CD4-positive, alpha-beta T cell (primary cell): ENCODE measurements around the gene CRIP2. TPM values are rescaled to one million over a fixed set of nuclear protein-coding genes. Genes with fewer than 3 reads are reported as not detected.

Experiments
- ATAC-seq: fragments of 200-7000 bp; cut with Tn5 transposase; one replicate; pipeline ENCODE4 v1.10.0; 2022; ENCODE audit warnings: mild to moderate bottlenecking; ENCODE audit not compliant: poor library complexity
- CTCF ChIA-PET: fragments of 350-600 bp; sonication (Branson Sonifier 250); formaldehyde crosslinking; loops from one replicate; lab custom pipeline; 2021; ENCODE audit warnings: antibody characterized with exemption, inconsistent platforms; lab: Charles Lee
- POLR2A ChIA-PET: fragments of 350-600 bp; sonication (Branson Sonifier 250); formaldehyde crosslinking; loops from one replicate; lab custom pipeline; 2021; ENCODE audit warnings: antibody characterized with exemption, inconsistent platforms; lab: Charles Lee
- DNase-seq, 14 experiments: peaks; one replicate each; pipeline ENCODE4 v3.0.0-alpha.2; 2013 to 2020; ENCODE audit warnings: mixed read lengths in 2 of 14
- H3K27ac ChIP-seq, 2 donors: one replicate each; pipeline versions ENCODE4 v1.5.1 to v1.7.0; 2013; ENCODE audit warnings: low read length in 2 of 2, low read depth in 1 of 2, mild to moderate bottlenecking in 1 of 2
- H3K27me3 ChIP-seq, 2 experiments: 1 replicate in 1 of 2; 2 replicates in 1 of 2; pipeline versions ENCODE4 v1.6.1 to v1.7.0; 2013; ENCODE audit warnings: low read length in 2 of 2, control low read depth in 1 of 2, mild to moderate bottlenecking in 1 of 2, moderate library complexity in 1 of 2; ENCODE audit not compliant: insufficient read depth in 2 of 2, control insufficient read depth in 1 of 2
- H3K36me3 ChIP-seq: one replicate; pipeline ENCODE4 v1.6.1; 2013; ENCODE audit warnings: low read length, control low read depth; ENCODE audit not compliant: insufficient read depth
- H3K4me1 ChIP-seq: one replicate; pipeline ENCODE4 v1.6.1; 2013; ENCODE audit warnings: low read length, control low read depth; ENCODE audit not compliant: insufficient read depth
- H3K4me3 ChIP-seq: one replicate; pipeline ENCODE4 v1.5.1; 2013; ENCODE audit warnings: mild to moderate bottlenecking, low read length, moderate library complexity
- H3K9me3 ChIP-seq, 2 experiments: 1 replicate in 1 of 2; 2 replicates in 1 of 2; pipeline versions ENCODE4 v1.6.1 to v1.7.0; 2013; ENCODE audit warnings: low read length in 2 of 2, mild to moderate bottlenecking in 2 of 2, control low read depth in 1 of 2, moderate library complexity in 1 of 2; ENCODE audit not compliant: control insufficient read depth in 1 of 2, insufficient read depth in 1 of 2
- H3K27ac Mint-ChIP-seq: one replicate; pipeline ENCODE4 v1.8.0; 2020; ENCODE audit warnings: mixed read lengths
- H3K27me3 Mint-ChIP-seq: one replicate; pipeline ENCODE4 v1.8.0; 2021; ENCODE audit warnings: mixed read lengths
- H3K36me3 Mint-ChIP-seq: one replicate; pipeline ENCODE4 v1.8.0; 2021; ENCODE audit warnings: low read depth, mixed read lengths
- H3K4me1 Mint-ChIP-seq: one replicate; pipeline ENCODE4 v1.8.0; 2021; ENCODE audit warnings: low read depth, mixed read lengths
- H3K4me3 Mint-ChIP-seq: one replicate; pipeline ENCODE4 v1.8.0; 2020; ENCODE audit warnings: mild to moderate bottlenecking, mixed read lengths
- H3K9me3 Mint-ChIP-seq: one replicate; pipeline ENCODE4 v1.8.0; 2020; ENCODE audit warnings: mixed read lengths
- CTCF ChIP-seq: fragments of 200-600 bp; IDR thresholded peaks from one replicate; pipeline ENCODE4 v1.8.0; 2022; ENCODE audit warnings: antibody characterized with exemption, mild to moderate bottlenecking
- intact Hi-C, 2 experiments: fragments of 100-400 bp; cut with DNase I in 1 of 2; cut with micrococcal nuclease in 1 of 2; formaldehyde crosslinking; loops; one replicate each; pipeline versions ENCODE4 v1.15.1 to v1.9.0; 2023 to 2025; cut with DNase I, micrococcal nuclease
- total RNA-seq, 174 experiments: library from RNA in 2 of 174; stranded (reverse) in 2 of 174; gene quantifications; one replicate each; pipeline ENCODE4 v1.2.3 and lab custom pipeline; 2021 to 2026

The CRIP2 gene
- total RNA-seq, 2 experiments from 2014 or later, result 62.5 to 68.3 TPM

- no peaks in the 10 kb centered on the region for H3K9me3 Mint-ChIP-seq
- DNase-seq, result peak in 3 of 14 experiments; percentile 19 to 60 (median 23)
- H3K4me3 ChIP-seq, result peak overlapping the region; percentile 50
These were observed 17.7 kb downstream of the CRIP2 start for GRCh38 chr14:105492031-105492970.

GRCh38 chr14:105492971-105493871 lies 18.6 kb downstream of the CRIP2 start:
- POLR2A ChIA-PET, result interaction anchor here (1.1 to 1.2 kb wide), 2 partner anchors 13 to 19 kb away, joined by 3 to 4 read pairs; no protein-coding TSS in a partner anchor
- intact Hi-C loops, result loop anchor here (5.0 to 10.0 kb wide), 3 partner anchors 96 to 698 kb away; partner anchors contain the start of genes AKT1 (in 1 of the 2), GPR132 (in 1 of the 2) and TEX22 (in 1 of the 2)
- TF ChIP-seq CTCF, result no peak

More at GRCh38 chr14:105492031-105492970, 17.7 kb downstream of the CRIP2 start:
- Mint-ChIP-seq H3K27ac (peak overlapping the region; percentile 91), H3K27me3 (no peaks in the 10 kb centered on the region), H3K4me1 (peaks cover 18% of the 10 kb centered on the region), H3K4me3 (peak overlapping the region; percentile 89), H3K36me3 (peaks cover 12% of the 10 kb centered on the region)
- Histone ChIP-seq H3K27me3 (no peaks in the 10 kb centered on the region), H3K4me1 (peaks cover 40% of the 10 kb centered on the region), H3K36me3 (peaks cover 13% of the 10 kb centered on the region), H3K9me3 (no peaks in the 10 kb centered on the region), H3K27ac (peak overlapping the region; percentile 7 to 95)
- CTCF ChIA-PET, result interaction anchor here (0.9 to 6.3 kb wide), 3 partner anchors 11 to 44 kb away, joined by 3 to 155 read pairs (median 4); no protein-coding TSS in a partner anchor
- ATAC-seq, result no peak
- intact Hi-C loops, result loop anchor here (5.0 to 10.0 kb wide), 3 partner anchors 95 to 698 kb away; partner anchors contain the start of genes AKT1 (in 1 of the 2), GPR132 (in 1 of the 2) and TEX22 (in 1 of the 2)
- POLR2A ChIA-PET, result interaction anchor here (1.0 to 3.9 kb wide), 6 partner anchors 13 to 471 kb away, joined by 3 to 154 read pairs (median 4); partner anchors contain the start of genes CDCA4 and TEX22
- no peak for TF ChIP-seq CTCF

More at GRCh38 chr14:105492971-105493871, 18.6 kb downstream of the CRIP2 start:
- Histone ChIP-seq H3K27ac (no peak overlapping the region), H3K4me1 (peaks cover 33% of the 10 kb centered on the region), H3K9me3 (no peaks in the 10 kb centered on the region), H3K4me3 (no peak overlapping the region), H3K27me3 (no peaks in the 10 kb centered on the region), H3K36me3 (peaks cover 13% of the 10 kb centered on the region)
- DNase-seq (peak in 2 of 14 experiments; percentile 20 to 52), ATAC-seq (no peak)
- Mint-ChIP-seq H3K36me3 (peaks cover 12% of the 10 kb centered on the region), H3K4me3 (peak overlapping the region; percentile 48), H3K27me3 (no peaks in the 10 kb centered on the region), H3K9me3 (no peaks in the 10 kb centered on the region), H3K27ac (peak overlapping the region; percentile 12), H3K4me1 (peaks cover 14% of the 10 kb centered on the region)
- CTCF ChIA-PET, result interaction anchor here (0.9 to 6.3 kb wide), 3 partner anchors 12 to 44 kb away, joined by 3 to 155 read pairs (median 4); no protein-coding TSS in a partner anchor
